HepG2 (cell line): ENCODE data around the gene TADA2A. TPM values are rescaled to one million over a fixed set of nuclear protein-coding genes. Genes with fewer than 3 reads are reported as not detected.

Experiments
- CCDC6 ChIP-seq: sonication (generic); formaldehyde crosslinking; IDR thresholded peaks from 2 replicates; pipeline ENCODE4 v1.8.1; 2022; ENCODE audit warnings: mild to moderate bottlenecking, missing genetic modification reagents, moderate library complexity
- KLF16 ChIP-seq, 2 experiments: sonication (generic) in 1 of 2; formaldehyde crosslinking in 1 of 2; IDR thresholded peaks; 2 replicates each; pipeline versions ENCODE4 v1.6.1 to v1.8.0; 2016 to 2023; ENCODE audit warnings: missing genetic modification reagents in 2 of 2, missing compliant biosample characterization in 1 of 2
- NFKB2 ChIP-seq: sonication (generic); formaldehyde crosslinking; IDR thresholded peaks from 2 replicates; pipeline ENCODE4 v1.4.0; 2020; ENCODE audit warnings: missing genetic modification reagents, borderline replicate concordance
- RAD21 ChIP-seq: fragments of 450-650 bp; formaldehyde crosslinking; IDR thresholded peaks from 2 replicates; pipeline ENCODE4 v1.5.0; 2020; ENCODE audit warnings: mild to moderate bottlenecking
- SMC3 ChIP-seq: IDR thresholded peaks from 2 replicates; pipeline ENCODE4 v1.6.1; 2011; ENCODE audit warnings: low read length, improper control_type of control experiment
- SP2 ChIP-seq: sonication (generic); formaldehyde crosslinking; IDR thresholded peaks from 2 replicates; pipeline ENCODE4 v1.5.1; 2020; ENCODE audit warnings: mild to moderate bottlenecking, missing genetic modification reagents
- ZFP36 ChIP-seq: fragments of 150-350 bp; IDR thresholded peaks from 2 replicates; pipeline ENCODE4 v1.6.1; 2018; ENCODE audit warnings: borderline replicate concordance, low read length, low read depth; ENCODE audit not compliant: partially characterized antibody
- ZNF20 ChIP-seq: sonication (generic); formaldehyde crosslinking; IDR thresholded peaks from 2 replicates; pipeline ENCODE4 v1.4.0; 2020; ENCODE audit warnings: mild to moderate bottlenecking, moderate library complexity, missing genetic modification reagents
- ZNF235 ChIP-seq: sonication (generic); formaldehyde crosslinking; IDR thresholded peaks from 2 replicates; pipeline ENCODE4 v1.8.1; 2023; ENCODE audit warnings: mild to moderate bottlenecking, missing genetic modification reagents, borderline replicate concordance
- ZNF570 ChIP-seq: sonication (generic); formaldehyde crosslinking; IDR thresholded peaks from 2 replicates; pipeline ENCODE4 v1.4.0; 2020; ENCODE audit warnings: mild to moderate bottlenecking, missing genetic modification reagents, borderline replicate concordance
- ZNF891 ChIP-seq: sonication (generic); formaldehyde crosslinking; IDR thresholded peaks from 2 replicates; pipeline ENCODE4 v1.5.0; 2020; ENCODE audit warnings: mild to moderate bottlenecking, missing genetic modification reagents
- ZSCAN20 ChIP-seq: sonication (generic); formaldehyde crosslinking; IDR thresholded peaks from 2 replicates; pipeline ENCODE4 v1.4.0; 2020; ENCODE audit warnings: missing genetic modification reagents, mild to moderate bottlenecking, borderline replicate concordance
- ZSCAN22 ChIP-seq: sonication (generic); formaldehyde crosslinking; IDR thresholded peaks from 2 replicates; pipeline ENCODE4 v1.4.0; 2020; ENCODE audit warnings: mild to moderate bottlenecking, missing genetic modification reagents
- polyA plus RNA-seq, 8 experiments: library from polyadenylated mRNA; depleted of rRNA in 3 of 8; stranded (reverse) in 7 of 8; unstranded in 1 of 8; fragments of >200 nt; fragmentation: Illumina TruSeq in 4 of 8; extraction: Trizol in 4 of 8; gene quantifications; 2 replicates each; pipeline versions ENCODE4 v1.2.1 to v1.2.3, GENCODE V29; 2011 to 2016; ENCODE audit warnings: low read depth in 4 of 8, missing spikeins in 1 of 8, mixed read lengths in 1 of 8; ENCODE audit not compliant: insufficient read depth in 1 of 8
- total RNA-seq, 5 experiments: library from RNA; depleted of rRNA; stranded (reverse); fragments of >200 nt; fragmentation: Illumina TruSeq; extraction: Trizol; gene quantifications; 2 replicates each; pipeline ENCODE4 v1.2.3, GENCODE V29; 2016; ENCODE audit warnings: low read depth in 1 of 5
- TF ChIP-seq, protein P1 (sequence below): IDR thresholded peaks from 2 replicates; pipeline ENCODE4 v1.6.1; 2016; ENCODE audit warnings: missing compliant biosample characterization, missing genetic modification reagents, borderline replicate concordance
- TF ChIP-seq, protein P2 (sequence below): sonication (generic); formaldehyde crosslinking; IDR thresholded peaks from 2 replicates; pipeline ENCODE4 v1.9.0; 2022; ENCODE audit warnings: missing genetic modification reagents, mild to moderate bottlenecking, borderline replicate concordance
- TF ChIP-seq, protein P3 (sequence below): sonication (generic); formaldehyde crosslinking; IDR thresholded peaks from 2 replicates; pipeline ENCODE4 v1.4.0; 2020; ENCODE audit warnings: missing genetic modification reagents, mild to moderate bottlenecking, borderline replicate concordance
- TF ChIP-seq, protein P4 (sequence below): sonication (generic); formaldehyde crosslinking; IDR thresholded peaks from 2 replicates; pipeline ENCODE4 v1.4.0; 2020; ENCODE audit warnings: missing genetic modification reagents, borderline replicate concordance

Gene TADA2A
- total and polyA plus RNA-seq, 2 of the 13 experiments (the other 11 are each of a cell fraction or from before 2014, with no cell fraction given) = 8.0 to 14.0 TPM

DNA sequence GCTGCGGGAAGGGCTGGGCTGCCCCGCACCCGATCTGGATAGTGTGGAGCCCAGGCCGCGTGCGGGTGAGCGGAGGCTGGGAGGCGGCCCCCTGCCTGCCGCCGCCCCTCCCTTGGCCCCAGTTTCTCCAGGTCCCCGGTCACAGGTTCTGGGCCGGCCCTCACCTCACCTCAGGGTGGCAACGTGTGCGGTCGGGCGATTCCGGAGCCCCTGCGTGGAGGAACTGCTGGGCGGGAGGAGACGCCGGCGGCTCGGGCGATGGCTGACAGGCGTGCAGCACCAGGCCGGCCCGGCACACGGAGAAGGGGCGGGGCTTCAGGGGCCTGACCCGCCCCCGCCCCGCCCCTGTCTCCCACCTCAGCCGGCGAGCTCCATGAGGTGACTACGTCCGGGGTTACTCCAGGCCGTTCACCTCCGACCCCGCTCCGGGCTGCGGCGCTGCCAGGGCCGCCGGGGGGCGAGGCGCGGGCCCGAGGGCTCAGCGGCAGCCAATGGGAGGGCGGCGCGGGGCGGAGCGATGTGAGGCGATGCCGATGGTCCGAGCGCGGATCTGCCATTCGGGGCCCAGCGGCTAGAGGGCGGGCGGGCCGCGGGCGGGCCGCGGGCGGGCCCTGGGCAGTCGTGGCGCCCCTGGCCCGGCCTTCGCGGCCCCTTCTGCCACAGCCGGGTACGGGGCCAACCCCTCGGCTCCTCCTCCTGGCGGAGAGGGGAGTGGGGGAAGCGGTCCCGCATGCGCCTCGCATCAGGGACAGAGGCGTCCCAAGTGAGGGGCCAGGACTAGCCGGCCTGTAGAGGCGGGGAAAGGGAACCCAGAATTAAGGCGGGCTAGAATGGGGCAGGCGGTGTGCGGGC is 47.6 kb upstream of the TADA2A start (continued):
- TF ChIP-seq CCDC6 (CRISPR knock-in tag) (no peak; the same call in 1 of the 2 replicates), ZNF20 (peak; percentile 69; the same call in 1 of the 2 replicates), ZFP36 (no peak), SP2 (peak; percentile 68; the same call in 1 of the 2 replicates), RAD21 (peak; percentile 56), ZSCAN22 (no peak), SMC3 (no peak), ZSCAN20 (CRISPR knock-in tag) (peak; percentile 41), NFKB2 (CRISPR knock-in tag) (peak; percentile 94; the same call in 1 of the 2 replicates), KLF16 (CRISPR knock-in tag; IDR thresholded peaks at IDR 0.05) (no peak), ZNF235 (CRISPR knock-in tag) (0 out of 2 replicates have a peak, but pooled peaks have one; percentile 55), ZNF891 (CRISPR knock-in tag) (no peak), ZNF570 (CRISPR knock-in tag) (no peak)
- TF ChIP-seq, protein P1, sequence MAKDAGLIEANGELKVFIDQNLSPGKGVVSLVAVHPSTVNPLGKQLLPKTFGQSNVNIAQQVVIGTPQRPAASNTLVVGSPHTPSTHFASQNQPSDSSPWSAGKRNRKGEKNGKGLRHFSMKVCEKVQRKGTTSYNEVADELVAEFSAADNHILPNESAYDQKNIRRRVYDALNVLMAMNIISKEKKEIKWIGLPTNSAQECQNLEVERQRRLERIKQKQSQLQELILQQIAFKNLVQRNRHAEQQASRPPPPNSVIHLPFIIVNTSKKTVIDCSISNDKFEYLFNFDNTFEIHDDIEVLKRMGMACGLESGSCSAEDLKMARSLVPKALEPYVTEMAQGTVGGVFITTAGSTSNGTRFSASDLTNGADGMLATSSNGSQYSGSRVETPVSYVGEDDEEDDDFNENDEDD (CRISPR knock-in tag) = no peak; the same call in 1 of the 2 replicates
- TF ChIP-seq, protein P2, sequence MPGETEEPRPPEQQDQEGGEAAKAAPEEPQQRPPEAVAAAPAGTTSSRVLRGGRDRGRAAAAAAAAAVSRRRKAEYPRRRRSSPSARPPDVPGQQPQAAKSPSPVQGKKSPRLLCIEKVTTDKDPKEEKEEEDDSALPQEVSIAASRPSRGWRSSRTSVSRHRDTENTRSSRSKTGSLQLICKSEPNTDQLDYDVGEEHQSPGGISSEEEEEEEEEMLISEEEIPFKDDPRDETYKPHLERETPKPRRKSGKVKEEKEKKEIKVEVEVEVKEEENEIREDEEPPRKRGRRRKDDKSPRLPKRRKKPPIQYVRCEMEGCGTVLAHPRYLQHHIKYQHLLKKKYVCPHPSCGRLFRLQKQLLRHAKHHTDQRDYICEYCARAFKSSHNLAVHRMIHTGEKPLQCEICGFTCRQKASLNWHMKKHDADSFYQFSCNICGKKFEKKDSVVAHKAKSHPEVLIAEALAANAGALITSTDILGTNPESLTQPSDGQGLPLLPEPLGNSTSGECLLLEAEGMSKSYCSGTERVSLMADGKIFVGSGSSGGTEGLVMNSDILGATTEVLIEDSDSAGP = peak; percentile 64; the same call in 1 of the 2 replicates
- TF ChIP-seq, protein P3, sequence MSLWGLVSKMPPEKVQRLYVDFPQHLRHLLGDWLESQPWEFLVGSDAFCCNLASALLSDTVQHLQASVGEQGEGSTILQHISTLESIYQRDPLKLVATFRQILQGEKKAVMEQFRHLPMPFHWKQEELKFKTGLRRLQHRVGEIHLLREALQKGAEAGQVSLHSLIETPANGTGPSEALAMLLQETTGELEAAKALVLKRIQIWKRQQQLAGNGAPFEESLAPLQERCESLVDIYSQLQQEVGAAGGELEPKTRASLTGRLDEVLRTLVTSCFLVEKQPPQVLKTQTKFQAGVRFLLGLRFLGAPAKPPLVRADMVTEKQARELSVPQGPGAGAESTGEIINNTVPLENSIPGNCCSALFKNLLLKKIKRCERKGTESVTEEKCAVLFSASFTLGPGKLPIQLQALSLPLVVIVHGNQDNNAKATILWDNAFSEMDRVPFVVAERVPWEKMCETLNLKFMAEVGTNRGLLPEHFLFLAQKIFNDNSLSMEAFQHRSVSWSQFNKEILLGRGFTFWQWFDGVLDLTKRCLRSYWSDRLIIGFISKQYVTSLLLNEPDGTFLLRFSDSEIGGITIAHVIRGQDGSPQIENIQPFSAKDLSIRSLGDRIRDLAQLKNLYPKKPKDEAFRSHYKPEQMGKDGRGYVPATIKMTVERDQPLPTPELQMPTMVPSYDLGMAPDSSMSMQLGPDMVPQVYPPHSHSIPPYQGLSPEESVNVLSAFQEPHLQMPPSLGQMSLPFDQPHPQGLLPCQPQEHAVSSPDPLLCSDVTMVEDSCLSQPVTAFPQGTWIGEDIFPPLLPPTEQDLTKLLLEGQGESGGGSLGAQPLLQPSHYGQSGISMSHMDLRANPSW = no peak; the same call in 1 of the 2 replicates
- TF ChIP-seq, protein P4, sequence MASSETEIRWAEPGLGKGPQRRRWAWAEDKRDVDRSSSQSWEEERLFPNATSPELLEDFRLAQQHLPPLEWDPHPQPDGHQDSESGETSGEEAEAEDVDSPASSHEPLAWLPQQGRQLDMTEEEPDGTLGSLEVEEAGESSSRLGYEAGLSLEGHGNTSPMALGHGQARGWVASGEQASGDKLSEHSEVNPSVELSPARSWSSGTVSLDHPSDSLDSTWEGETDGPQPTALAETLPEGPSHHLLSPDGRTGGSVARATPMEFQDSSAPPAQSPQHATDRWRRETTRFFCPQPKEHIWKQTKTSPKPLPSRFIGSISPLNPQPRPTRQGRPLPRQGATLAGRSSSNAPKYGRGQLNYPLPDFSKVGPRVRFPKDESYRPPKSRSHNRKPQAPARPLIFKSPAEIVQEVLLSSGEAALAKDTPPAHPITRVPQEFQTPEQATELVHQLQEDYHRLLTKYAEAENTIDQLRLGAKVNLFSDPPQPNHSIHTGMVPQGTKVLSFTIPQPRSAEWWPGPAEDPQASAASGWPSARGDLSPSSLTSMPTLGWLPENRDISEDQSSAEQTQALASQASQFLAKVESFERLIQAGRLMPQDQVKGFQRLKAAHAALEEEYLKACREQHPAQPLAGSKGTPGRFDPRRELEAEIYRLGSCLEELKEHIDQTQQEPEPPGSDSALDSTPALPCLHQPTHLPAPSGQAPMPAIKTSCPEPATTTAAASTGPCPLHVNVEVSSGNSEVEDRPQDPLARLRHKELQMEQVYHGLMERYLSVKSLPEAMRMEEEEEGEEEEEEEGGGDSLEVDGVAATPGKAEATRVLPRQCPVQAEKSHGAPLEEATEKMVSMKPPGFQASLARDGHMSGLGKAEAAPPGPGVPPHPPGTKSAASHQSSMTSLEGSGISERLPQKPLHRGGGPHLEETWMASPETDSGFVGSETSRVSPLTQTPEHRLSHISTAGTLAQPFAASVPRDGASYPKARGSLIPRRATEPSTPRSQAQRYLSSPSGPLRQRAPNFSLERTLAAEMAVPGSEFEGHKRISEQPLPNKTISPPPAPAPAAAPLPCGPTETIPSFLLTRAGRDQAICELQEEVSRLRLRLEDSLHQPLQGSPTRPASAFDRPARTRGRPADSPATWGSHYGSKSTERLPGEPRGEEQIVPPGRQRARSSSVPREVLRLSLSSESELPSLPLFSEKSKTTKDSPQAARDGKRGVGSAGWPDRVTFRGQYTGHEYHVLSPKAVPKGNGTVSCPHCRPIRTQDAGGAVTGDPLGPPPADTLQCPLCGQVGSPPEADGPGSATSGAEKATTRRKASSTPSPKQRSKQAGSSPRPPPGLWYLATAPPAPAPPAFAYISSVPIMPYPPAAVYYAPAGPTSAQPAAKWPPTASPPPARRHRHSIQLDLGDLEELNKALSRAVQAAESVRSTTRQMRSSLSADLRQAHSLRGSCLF (CRISPR knock-in tag) = 0 out of 2 replicates have a peak, but pooled peaks have one; percentile 68
